ENCODE results near the gene RSRC1.
"Not testable (repeated sequence)": the region's sequence is repeated elsewhere in the genome, so short reads cannot be mapped to it uniquely, and the experiment has no call there.

- TF ChIP-seq CTCF, POLR2A (IDR thresholded peaks at IDR 0.05): not testable (repeated sequence)
Observed at GRCh38 chr3:158065574-158065973, 44.3 kb upstream of the RSRC1 start.
